ENCODE data around the gene ITGA3. TPM values are rescaled to one million over a fixed set of nuclear protein-coding genes. Genes with fewer than 3 reads are reported as not detected.

Gene ITGA3
- total and polyA plus RNA-seq, 7 donors, result 15.6 to 85.1 (median 38.4) TPM

DNA sequence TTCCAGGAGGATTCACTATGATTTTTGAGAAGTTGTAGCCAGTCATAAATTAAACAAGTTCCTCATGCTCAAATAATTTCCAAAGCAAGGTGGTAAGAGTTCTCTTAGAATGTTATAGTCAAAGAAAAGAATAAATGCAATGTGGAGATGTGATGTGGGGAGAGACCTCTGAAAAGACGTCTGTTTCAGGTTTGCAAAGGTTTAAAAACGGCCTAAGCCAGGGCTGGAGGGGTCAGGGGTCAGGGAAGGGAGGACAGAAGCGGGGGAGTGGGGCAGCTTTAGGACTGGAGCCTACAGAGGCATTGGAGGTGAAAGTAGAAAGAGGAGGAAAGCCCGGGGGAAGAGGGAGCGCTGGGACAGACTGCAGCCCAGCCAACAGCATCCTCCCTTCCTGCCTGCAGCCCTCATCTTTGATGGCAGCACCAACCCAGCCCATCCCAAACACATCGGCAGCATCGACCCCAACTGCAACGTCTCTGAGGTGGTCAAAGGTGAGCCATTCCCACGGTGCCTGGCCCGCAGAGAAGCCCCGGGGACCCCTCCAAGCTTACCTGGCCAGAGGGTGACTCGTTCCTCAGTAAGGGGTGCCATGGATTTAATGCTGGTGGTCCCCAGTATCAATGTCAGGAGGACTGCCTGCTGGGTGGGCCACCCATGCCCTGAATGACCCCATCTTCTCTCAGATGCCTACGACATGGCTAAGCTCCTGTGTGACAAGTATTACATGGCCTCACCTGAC, 50.7 kb downstream of the ITGA3 start:
- 77 to 79% methylated on average over 13 of the region's 13 CpGs for WGBS, 2 donors
- TF ChIP-seq POLR2A (IDR thresholded peaks at IDR 0.05), result no peak
- H3K36me3 ChIP-seq, result peaks cover 43 to 66% (median 50%) of the 10 kb centered on the region in 4 donors
- no peak for DNase-seq
- no peaks in the 10 kb centered on the region for H3K27me3 ChIP-seq
- H3K4me1 ChIP-seq, result peaks cover 0 to 29% (median 23%) of the 10 kb centered on the region in 4 donors
- H3K9me3 ChIP-seq, result no peaks in the 10 kb centered on the region
- no peak overlapping the region for H3K27ac ChIP-seq
- intact Hi-C loops (cut with DNase I), result no loop called here
- H3K4me3 ChIP-seq, result no peak overlapping the region

DNA sequence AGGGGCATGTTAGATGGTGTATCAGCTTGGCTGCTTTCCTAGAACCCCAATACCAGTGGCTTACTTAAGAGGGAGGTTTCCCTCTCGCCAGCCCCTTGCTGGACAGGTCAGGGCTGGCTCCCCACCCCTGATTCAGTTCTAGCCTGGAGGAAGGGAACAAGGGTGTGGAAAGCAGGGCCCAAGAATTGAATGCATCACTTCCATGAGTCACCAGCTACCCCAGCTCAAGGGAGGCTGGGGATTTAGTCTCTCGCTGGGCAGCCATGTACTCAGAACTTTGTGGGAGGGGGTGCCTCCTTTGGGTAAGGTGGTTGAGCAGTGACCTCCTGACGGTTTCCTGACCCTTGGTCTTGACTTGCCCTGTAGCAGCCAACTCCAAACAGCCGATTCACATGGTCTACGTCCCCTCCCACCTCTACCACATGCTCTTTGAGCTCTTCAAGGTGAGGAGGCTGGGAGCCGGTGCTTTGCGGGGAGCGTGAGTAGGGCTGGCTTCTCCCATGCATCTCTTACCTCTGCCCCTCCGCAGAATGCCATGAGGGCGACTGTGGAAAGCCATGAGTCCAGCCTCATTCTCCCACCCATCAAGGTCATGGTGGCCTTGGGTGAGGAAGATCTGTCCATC, 52.0 kb downstream of the ITGA3 start:
- Histone ChIP-seq H3K4me3 (no peak overlapping the region), H3K4me1 (peaks cover 0 to 29% (median 23%) of the 10 kb centered on the region in 4 donors), H3K27ac (no peak overlapping the region), H3K9me3 (no peaks in the 10 kb centered on the region), H3K27me3 (no peaks in the 10 kb centered on the region), H3K36me3 (peaks cover 43 to 66% (median 50%) of the 10 kb centered on the region in 4 donors)
- WGBS, 2 donors, result 92% methylated on average over 10 of the region's 10 CpGs
- DNase-seq, result no peak
- intact Hi-C loops (cut with DNase I), result no loop called here
- TF ChIP-seq POLR2A (IDR thresholded peaks at IDR 0.05) (no peak), POLR2AphosphoS5 (IDR thresholded peaks at IDR 0.05) (no peak), EP300 (IDR thresholded peaks at IDR 0.05) (no peak)
- TF ChIP-seq, protein P1, sequence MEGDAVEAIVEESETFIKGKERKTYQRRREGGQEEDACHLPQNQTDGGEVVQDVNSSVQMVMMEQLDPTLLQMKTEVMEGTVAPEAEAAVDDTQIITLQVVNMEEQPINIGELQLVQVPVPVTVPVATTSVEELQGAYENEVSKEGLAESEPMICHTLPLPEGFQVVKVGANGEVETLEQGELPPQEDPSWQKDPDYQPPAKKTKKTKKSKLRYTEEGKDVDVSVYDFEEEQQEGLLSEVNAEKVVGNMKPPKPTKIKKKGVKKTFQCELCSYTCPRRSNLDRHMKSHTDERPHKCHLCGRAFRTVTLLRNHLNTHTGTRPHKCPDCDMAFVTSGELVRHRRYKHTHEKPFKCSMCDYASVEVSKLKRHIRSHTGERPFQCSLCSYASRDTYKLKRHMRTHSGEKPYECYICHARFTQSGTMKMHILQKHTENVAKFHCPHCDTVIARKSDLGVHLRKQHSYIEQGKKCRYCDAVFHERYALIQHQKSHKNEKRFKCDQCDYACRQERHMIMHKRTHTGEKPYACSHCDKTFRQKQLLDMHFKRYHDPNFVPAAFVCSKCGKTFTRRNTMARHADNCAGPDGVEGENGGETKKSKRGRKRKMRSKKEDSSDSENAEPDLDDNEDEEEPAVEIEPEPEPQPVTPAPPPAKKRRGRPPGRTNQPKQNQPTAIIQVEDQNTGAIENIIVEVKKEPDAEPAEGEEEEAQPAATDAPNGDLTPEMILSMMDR (IDR thresholded peaks at IDR 0.05), result no peak

DNA sequence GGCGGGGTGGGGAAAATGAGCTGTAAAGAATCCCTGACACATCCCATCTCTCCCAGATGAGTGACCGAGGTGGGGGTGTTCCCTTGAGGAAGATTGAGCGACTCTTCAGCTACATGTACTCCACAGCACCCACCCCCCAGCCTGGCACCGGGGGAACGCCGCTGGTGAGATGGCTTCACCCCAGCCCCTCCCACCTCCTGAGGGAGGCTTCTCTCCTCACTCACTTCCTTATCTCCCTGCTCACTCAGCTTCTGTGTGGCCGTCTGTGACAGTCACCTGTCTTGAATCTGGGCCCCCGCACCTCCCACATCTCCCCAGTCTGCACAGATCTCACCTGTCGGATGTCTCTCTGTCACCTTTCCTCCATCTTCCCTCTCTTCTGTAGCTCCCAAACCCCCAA, 52.6 kb downstream of the ITGA3 start:
- Histone ChIP-seq H3K27ac (no peak overlapping the region), H3K4me3 (no peak overlapping the region), H3K36me3 (peaks cover 43 to 66% (median 50%) of the 10 kb centered on the region in 4 donors), H3K9me3 (no peaks in the 10 kb centered on the region), H3K4me1 (peaks cover 0 to 29% (median 25%) of the 10 kb centered on the region in 4 donors), H3K27me3 (no peaks in the 10 kb centered on the region)
- TF ChIP-seq POLR2AphosphoS5 (IDR thresholded peaks at IDR 0.05) (no peak), POLR2A (IDR thresholded peaks at IDR 0.05) (no peak), EP300 (IDR thresholded peaks at IDR 0.05) (no peak)
- TF ChIP-seq, protein P1 (IDR thresholded peaks at IDR 0.05), result no peak
- intact Hi-C loops (cut with DNase I), result no loop called here
- 81 to 87% methylated on average over 9 of the region's 9 CpGs for WGBS, 2 donors
- DNase-seq, result no peak

DNA sequence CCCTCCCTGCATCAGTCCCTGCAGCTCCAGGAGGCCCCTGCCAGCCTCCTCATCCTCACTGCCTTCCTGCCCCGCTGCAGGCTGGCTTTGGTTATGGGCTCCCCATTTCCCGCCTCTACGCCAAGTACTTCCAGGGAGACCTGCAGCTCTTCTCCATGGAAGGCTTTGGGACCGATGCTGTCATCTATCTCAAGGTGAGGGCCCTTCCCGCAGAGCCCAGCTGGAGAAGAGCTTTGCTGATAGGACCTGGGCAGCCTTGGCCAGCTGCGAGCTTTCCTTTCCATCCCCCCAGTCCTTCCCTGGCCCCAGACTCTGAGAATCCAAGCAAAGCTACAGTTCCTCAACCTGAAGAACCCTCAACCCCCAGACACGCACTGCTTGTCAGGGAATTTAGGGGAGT, 53.3 kb downstream of the ITGA3 start:
- no peak overlapping the region for H3K4me3 ChIP-seq
- no peak for DNase-seq
- intact Hi-C loops (cut with DNase I), result no loop called here
- H3K9me3 ChIP-seq, result no peaks in the 10 kb centered on the region
- no peak overlapping the region for H3K27ac ChIP-seq
- peaks cover 0 to 27% (median 26%) of the 10 kb centered on the region in 4 donors for H3K4me1 ChIP-seq
- WGBS, 2 donors, result 90 to 95% methylated on average over 7 of the region's 7 CpGs
- H3K36me3 ChIP-seq, result peaks cover 41 to 66% (median 49%) of the 10 kb centered on the region in 4 donors
- no peaks in the 10 kb centered on the region for H3K27me3 ChIP-seq
- TF ChIP-seq EP300 (IDR thresholded peaks at IDR 0.05), result no peak
- TF ChIP-seq, protein P1 (IDR thresholded peaks at IDR 0.05), result no peak
- TF ChIP-seq POLR2AphosphoS5 (IDR thresholded peaks at IDR 0.05), result no peak
- TF ChIP-seq POLR2A (IDR thresholded peaks at IDR 0.05), result no peak

DNA sequence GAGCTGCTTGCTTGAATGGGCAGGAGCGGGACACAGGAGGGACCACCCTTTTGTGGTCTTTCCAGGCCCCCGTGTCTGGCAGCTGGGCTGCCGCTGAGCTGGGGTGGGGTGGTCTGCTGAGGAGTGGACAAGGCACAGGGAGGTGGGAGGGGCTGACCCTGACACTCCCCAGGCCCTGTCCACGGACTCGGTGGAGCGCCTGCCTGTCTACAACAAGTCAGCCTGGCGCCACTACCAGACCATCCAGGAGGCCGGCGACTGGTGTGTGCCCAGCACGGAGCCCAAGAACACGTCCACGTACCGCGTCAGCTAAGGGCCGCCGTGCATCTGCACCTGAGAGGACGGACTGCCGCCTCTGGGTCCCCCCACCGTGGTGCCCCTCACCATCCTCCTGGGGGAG, 53.9 kb downstream of the ITGA3 start:
- TF ChIP-seq EP300 (IDR thresholded peaks at IDR 0.05) (no peak), POLR2A (IDR thresholded peaks at IDR 0.05) (no peak), POLR2AphosphoS5 (IDR thresholded peaks at IDR 0.05) (no peak)
- TF ChIP-seq, protein P1 (IDR thresholded peaks at IDR 0.05), result no peak
- no peak for DNase-seq
- Histone ChIP-seq H3K4me1 (peaks cover 0 to 32% (median 28%) of the 10 kb centered on the region in 4 donors), H3K27me3 (no peaks in the 10 kb centered on the region), H3K9me3 (no peaks in the 10 kb centered on the region), H3K4me3 (no peak overlapping the region), H3K36me3 (peaks cover 38 to 62% (median 46%) of the 10 kb centered on the region in 4 donors), H3K27ac (no peak overlapping the region)
- intact Hi-C loops (cut with DNase I), result no loop called here
- WGBS, 2 donors, result 89% methylated on average over 19 of the region's 19 CpGs
